Left ventricle myocardium inferior (tissue), 1 donor: ENCODE measurements around the gene TYW1B. TPM values are rescaled to one million over a fixed set of nuclear protein-coding genes. Genes with fewer than 3 reads are reported as not detected.
"Not testable (repeated sequence)": the region's sequence is repeated elsewhere in the genome, so short reads cannot be mapped to it uniquely, and the experiment has no call there.

Experiments
- DNase-seq: peaks from one replicate; pipeline ENCODE4 v3.0.0-alpha.2; 2020
- H3K27ac ChIP-seq: fragments of 200-600 bp; replicated peaks from 2 replicates; pipeline ENCODE4 v1.8.0; 2021
- H3K27me3 ChIP-seq: fragments of 200-600 bp; 2 replicates; pipeline ENCODE4 v1.8.0; 2021; ENCODE audit warnings: low read depth
- H3K36me3 ChIP-seq: fragments of 200-600 bp; 2 replicates; pipeline ENCODE4 v1.8.0; 2021
- H3K4me1 ChIP-seq: fragments of 200-600 bp; 2 replicates; pipeline ENCODE4 v1.8.0; 2021
- H3K4me3 ChIP-seq: fragments of 200-600 bp; 2 replicates; pipeline ENCODE4 v1.8.0; 2021; ENCODE audit warnings: mild to moderate bottlenecking, moderate library complexity
- H3K9me3 ChIP-seq: fragments of 200-600 bp; replicated peaks from 2 replicates; pipeline ENCODE4 v1.8.0; 2021
- intact Hi-C: fragments of 100-400 bp; cut with micrococcal nuclease; formaldehyde crosslinking; loops from one replicate; pipeline ENCODE4 v1.11.0; 2022
- total RNA-seq: library from RNA; stranded (reverse); fragmentation: NEBNext Ultra II Directional; extraction: Animal tissue kit (Norgen Biotek cat#: 25700); gene quantifications from one replicate; pipeline ENCODE4 v1.2.1, GENCODE V29; 2021
- TF ChIP-seq, protein P1 (sequence below): fragments of 200-600 bp; IDR thresholded peaks from 2 replicates; pipeline ENCODE4 v1.8.0; 2021; ENCODE audit warnings: antibody characterized with exemption, mild to moderate bottlenecking, borderline replicate concordance
- donor health status: DM: no; HTN: yes; CAD: no; lungs with severe emphysema.

The TYW1B gene
- total RNA-seq, 1 donor from 2014 or later, result 2.5 TPM

DNA sequence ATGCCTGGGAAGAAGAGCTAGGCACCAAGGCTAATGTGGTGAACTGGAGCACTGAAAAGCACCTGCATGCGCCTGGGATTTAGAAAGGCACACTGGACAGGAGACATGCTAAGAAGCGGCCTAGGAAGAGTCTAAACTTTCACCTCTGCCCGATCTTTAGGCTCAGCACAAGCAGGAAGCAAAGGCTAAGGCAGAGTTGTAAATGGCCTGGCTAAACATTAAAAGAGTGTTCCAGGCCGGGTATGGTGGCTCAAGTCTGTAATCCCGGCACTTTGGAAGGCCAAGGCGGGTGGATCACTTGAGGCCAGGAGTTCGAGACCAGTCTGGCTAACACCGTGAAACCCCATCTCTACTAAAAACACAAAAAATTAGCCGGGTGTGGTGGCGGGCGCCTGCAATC, 88.3 kb downstream of the TYW1B start:
- DNase-seq, intact Hi-C loops, H3K4me3 ChIP-seq, H3K4me1 ChIP-seq, H3K27me3 ChIP-seq, H3K27ac ChIP-seq: not testable (repeated sequence)
- H3K9me3 ChIP-seq, result peaks cover 47% of the 10 kb centered on the region
- peaks cover 40% of the 10 kb centered on the region for H3K36me3 ChIP-seq

DNA sequence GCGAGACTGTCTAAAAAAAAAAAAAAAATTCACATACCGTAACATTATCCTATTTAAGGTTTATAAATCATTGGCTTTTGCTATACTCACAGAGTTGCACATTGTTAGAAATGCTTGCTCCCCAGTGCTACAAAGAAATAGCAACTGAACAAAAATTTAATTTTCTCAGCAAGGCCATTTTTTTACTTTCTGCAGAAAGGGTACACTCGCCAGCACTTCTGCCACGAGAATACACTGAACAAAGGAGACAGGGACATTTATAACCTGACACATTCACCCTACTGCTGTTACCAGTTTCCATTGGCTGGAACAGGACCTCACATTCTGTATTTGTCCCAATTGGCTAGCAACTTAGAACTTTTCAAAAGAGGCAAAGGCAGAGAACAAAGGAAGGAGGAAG, 92.1 kb downstream of the TYW1B start:
- H3K4me3 ChIP-seq, DNase-seq, H3K27ac ChIP-seq, intact Hi-C loops, H3K4me1 ChIP-seq, H3K27me3 ChIP-seq: not testable (repeated sequence)
- Histone ChIP-seq H3K9me3 (peaks cover 65% of the 10 kb centered on the region), H3K36me3 (peaks cover 35% of the 10 kb centered on the region)

DNA sequence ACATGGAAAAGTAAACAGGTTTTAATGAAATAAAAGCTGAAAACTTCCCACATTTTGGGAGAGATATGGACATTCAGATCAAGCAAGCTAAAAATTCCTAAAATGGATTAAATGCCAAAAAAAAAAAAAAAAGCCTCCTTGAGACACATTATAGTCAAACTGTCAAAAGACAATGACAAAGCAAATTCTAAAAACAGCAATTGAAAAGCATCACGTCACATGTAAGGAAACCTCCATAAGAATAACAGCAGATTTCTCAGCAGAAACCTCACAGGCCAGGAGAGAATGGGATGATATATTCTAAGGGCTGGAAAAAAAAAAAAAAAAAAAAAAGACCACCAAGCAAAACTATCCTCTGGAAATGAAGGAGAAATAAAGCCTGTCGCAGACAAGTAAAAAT, 97.2 kb downstream of the TYW1B start:
- H3K4me1 ChIP-seq, intact Hi-C loops, H3K4me3 ChIP-seq, H3K27ac ChIP-seq, H3K27me3 ChIP-seq, DNase-seq: not testable (repeated sequence)
- Histone ChIP-seq H3K9me3 (peaks cover 42% of the 10 kb centered on the region), H3K36me3 (peaks cover 24% of the 10 kb centered on the region)

DNA sequence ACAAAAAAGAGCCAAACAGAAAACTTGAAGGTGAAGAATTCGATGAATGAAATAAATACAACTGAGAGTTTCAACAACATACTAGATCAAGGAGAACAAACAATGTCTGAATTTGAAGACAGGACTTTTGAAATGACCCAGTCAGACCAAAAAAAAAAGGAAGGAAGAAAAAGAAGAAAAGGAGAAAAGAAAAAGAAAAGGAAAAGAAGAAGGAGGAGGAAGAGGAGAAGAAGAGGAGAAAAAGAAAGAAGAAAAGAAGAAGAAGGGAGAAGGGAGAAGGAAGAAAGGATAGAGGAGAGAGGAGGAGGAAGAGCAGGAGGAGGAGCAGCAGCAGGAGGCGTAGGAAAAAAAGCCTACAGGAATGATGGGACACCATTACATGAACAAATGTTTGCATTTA, 97.6 kb downstream of the TYW1B start:
- intact Hi-C loops, DNase-seq, H3K4me3 ChIP-seq, H3K27me3 ChIP-seq, H3K27ac ChIP-seq, H3K4me1 ChIP-seq: not testable (repeated sequence)
- peaks cover 38% of the 10 kb centered on the region for H3K9me3 ChIP-seq
- peaks cover 23% of the 10 kb centered on the region for H3K36me3 ChIP-seq

DNA sequence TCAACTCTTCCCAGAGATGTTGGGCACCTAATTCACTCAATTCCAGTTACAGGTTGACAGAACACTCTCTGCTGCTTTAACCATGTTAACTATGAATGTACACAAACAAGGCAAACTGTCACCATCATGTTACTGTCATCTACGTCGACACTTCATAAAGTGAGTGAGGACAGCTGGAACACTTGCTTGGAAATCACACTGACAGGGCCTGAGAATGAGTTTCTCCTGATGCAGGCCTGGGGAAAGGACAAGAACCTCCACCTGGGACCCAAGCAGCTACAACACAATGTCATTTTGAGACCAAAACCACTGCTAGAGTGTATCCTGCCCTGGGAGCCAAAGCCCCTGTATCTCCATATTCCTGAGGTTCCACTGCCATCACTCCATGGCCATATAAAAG, 98.9 kb downstream of the TYW1B start:
- H3K4me1 ChIP-seq, H3K27me3 ChIP-seq, intact Hi-C loops, H3K27ac ChIP-seq, DNase-seq, H3K4me3 ChIP-seq: not testable (repeated sequence)
- H3K36me3 ChIP-seq, result peaks cover 19% of the 10 kb centered on the region
- peaks cover 25% of the 10 kb centered on the region for H3K9me3 ChIP-seq

DNA sequence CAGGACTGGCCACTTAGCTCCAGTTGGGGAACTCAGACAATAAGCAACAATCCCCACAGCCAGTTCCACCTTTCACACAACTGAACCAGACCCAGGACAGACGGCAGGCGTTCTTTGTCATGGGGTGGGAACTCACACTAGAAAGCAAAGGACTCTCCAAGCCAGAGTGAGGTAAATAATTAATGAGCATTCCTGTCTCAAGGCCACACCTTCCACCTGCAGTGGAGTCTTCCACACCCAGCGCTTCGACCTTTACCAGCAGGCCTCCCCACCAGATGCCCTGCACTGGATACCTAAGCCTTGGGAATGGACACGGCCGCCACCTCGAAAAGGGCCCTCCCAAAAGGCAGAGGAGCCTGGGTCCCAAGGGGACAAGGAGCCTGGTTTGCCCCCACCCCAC, 105.3 kb downstream of the TYW1B start:
- intact Hi-C loops, DNase-seq, H3K27me3 ChIP-seq, H3K36me3 ChIP-seq, H3K4me3 ChIP-seq, H3K4me1 ChIP-seq, H3K9me3 ChIP-seq, H3K27ac ChIP-seq: not testable (repeated sequence)

DNA sequence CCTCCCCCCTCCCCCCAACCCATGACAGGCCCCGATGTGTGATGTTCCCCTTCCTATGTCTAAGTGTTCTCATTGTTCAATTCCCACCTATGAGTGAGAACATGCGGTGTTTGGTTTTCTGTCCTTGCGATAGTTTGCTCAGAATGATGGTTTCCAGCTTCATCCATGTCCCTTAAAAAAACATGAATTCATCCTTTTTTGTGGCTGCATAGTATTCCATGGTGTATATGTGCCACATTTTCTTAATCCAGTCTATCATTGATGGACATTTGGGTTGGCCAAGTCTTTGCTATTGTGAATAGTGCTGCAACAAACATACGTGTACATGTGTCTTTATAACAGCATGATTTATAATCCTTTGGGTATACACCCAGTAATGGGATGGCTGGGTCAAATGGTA, 107.1 kb downstream of the TYW1B start:
- H3K27me3 ChIP-seq, H3K9me3 ChIP-seq, H3K36me3 ChIP-seq, intact Hi-C loops, H3K4me1 ChIP-seq, H3K4me3 ChIP-seq, DNase-seq, H3K27ac ChIP-seq: not testable (repeated sequence)

DNA sequence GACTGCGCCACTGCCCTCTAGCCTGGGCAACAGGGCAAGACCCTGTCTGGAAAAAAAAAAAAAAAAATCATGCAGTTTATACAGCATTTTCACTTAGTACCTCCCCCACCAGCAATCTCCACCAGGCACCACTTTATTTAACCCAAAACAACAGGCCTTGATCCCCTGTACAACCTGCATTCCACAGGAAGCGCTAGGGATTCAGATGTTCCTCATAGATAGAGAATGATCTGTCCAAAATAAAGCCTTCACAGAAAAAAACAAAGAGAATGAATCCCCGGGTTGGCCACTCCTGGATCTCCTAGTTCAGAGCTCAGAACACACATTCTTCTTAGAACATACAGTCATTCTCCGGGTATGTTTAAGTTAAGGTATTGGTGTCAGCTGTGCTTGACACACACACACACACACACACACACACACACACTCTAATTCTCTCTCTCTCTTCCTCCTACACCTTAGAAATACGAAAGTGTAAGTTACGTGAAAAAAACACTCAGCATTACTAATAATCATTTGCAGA, 110.7 kb downstream of the TYW1B start:
- H3K36me3 ChIP-seq, H3K27ac ChIP-seq, H3K27me3 ChIP-seq, DNase-seq, H3K9me3 ChIP-seq, H3K4me1 ChIP-seq, intact Hi-C loops, H3K4me3 ChIP-seq: not testable (repeated sequence)

DNA sequence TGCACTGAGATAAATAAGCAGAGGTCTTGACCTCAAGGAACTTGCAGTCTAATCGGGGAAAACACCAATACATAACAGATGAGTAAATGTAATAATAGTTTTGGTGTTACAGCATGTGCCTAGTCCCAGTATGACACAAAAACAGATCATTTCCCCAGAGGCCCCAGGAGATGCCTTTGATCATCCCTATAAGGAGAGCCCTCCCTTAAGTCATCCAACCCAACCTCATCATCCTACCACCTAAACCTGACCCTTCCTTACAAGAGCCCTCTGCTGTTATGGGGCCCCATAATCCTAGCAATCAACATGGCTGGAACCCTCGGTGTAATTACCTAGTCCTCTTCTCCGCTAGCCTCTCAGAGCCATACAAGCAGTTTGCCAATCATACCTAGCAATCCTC, 116.1 kb downstream of the TYW1B start:
- H3K9me3 ChIP-seq, H3K36me3 ChIP-seq, H3K4me3 ChIP-seq, intact Hi-C loops, H3K27me3 ChIP-seq, H3K27ac ChIP-seq, H3K4me1 ChIP-seq, DNase-seq: not testable (repeated sequence)

DNA sequence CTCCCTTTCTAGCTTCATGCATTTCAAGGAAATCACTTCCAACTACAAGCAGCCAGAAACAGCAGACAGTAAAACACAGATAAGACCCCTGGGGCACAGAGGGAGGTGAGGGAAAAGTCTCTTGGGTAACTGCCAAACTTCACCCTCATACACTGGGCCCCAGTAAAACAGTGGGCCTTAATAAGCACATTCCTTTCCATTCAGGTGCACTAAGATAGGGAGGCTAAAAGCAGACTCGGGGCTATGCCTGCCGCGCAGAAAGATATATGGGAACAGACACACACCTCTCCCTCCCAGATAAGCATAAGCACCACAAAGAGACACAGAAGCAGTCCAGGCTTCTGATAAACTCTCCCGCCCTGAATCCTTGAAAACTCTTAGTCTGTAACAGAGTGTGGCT, 117.0 kb downstream of the TYW1B start:
- intact Hi-C loops, result no loop called here
- no peak for DNase-seq
- TF ChIP-seq, protein P1, sequence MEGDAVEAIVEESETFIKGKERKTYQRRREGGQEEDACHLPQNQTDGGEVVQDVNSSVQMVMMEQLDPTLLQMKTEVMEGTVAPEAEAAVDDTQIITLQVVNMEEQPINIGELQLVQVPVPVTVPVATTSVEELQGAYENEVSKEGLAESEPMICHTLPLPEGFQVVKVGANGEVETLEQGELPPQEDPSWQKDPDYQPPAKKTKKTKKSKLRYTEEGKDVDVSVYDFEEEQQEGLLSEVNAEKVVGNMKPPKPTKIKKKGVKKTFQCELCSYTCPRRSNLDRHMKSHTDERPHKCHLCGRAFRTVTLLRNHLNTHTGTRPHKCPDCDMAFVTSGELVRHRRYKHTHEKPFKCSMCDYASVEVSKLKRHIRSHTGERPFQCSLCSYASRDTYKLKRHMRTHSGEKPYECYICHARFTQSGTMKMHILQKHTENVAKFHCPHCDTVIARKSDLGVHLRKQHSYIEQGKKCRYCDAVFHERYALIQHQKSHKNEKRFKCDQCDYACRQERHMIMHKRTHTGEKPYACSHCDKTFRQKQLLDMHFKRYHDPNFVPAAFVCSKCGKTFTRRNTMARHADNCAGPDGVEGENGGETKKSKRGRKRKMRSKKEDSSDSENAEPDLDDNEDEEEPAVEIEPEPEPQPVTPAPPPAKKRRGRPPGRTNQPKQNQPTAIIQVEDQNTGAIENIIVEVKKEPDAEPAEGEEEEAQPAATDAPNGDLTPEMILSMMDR, result no peak
- H3K36me3 ChIP-seq, result no peaks in the 10 kb centered on the region
- no peaks in the 10 kb centered on the region for H3K27me3 ChIP-seq
- H3K4me3 ChIP-seq, result no peak overlapping the region
- H3K27ac ChIP-seq, result no peak overlapping the region
- no peaks in the 10 kb centered on the region for H3K9me3 ChIP-seq
- peaks cover 5% of the 10 kb centered on the region for H3K4me1 ChIP-seq
